PC-9 (cell line): ENCODE data around the gene FAM180B. TPM values are rescaled to one million over a fixed set of nuclear protein-coding genes. Genes with fewer than 3 reads are reported as not detected.

Experiments
- BruUV-seq: library from RNA; stranded (reverse); fragments of 400-500 nt; replicated peaks from 2 replicates; lab custom pipeline; 2021; lab: Mats Ljungman, UMichigan
- CTCF ChIA-PET: fragments of 300-600 bp; sonication (Branson Sonifier 250); formaldehyde crosslinking; loops from one replicate; lab custom pipeline; 2022; ENCODE audit warnings: antibody characterized with exemption; lab: Charles Lee
- POLR2A ChIA-PET: fragments of 300-600 bp; sonication (Branson Sonifier 250); formaldehyde crosslinking; loops from one replicate; lab custom pipeline; 2022; ENCODE audit warnings: antibody characterized with exemption; ENCODE audit not compliant: unreplicated experiment; lab: Charles Lee
- DNase-seq, 2 experiments: peaks; one replicate each; pipeline versions ENCODE4 v3.0.0 to v3.0.0-alpha.2; 2015 to 2022; ENCODE audit warnings: mixed read lengths in 1 of 2
- H2AFZ ChIP-seq: fragments of 200-600 bp; sonication (generic); 2 replicates; pipeline ENCODE4 v1.8.1; 2017; ENCODE audit warnings: antibody characterized with exemption
- H3F3A ChIP-seq: fragments of 200-600 bp; sonication (generic); 2 replicates; pipeline ENCODE4 v1.8.1; 2017; ENCODE audit warnings: antibody characterized with exemption, mild to moderate bottlenecking, low read depth; ENCODE audit not compliant: insufficient read depth
- H3K27ac ChIP-seq: fragments of 200-600 bp; sonication (generic); 2 replicates; pipeline ENCODE4 v1.6.1; 2016; ENCODE audit warnings: mixed run types
- H3K27me3 ChIP-seq: fragments of 200-600 bp; sonication (generic); 2 replicates; pipeline ENCODE4 v1.6.1; 2016; ENCODE audit warnings: low read depth, mixed run types; ENCODE audit not compliant: insufficient read depth
- H3K36me3 ChIP-seq: fragments of 200-600 bp; sonication (generic); 2 replicates; pipeline ENCODE4 v1.6.1; 2016; ENCODE audit warnings: low read depth, mixed run types
- H3K4me1 ChIP-seq: fragments of 200-600 bp; sonication (generic); replicated peaks from 2 replicates; pipeline ENCODE4 v1.6.1; 2016; ENCODE audit warnings: mixed run types; ENCODE audit not compliant: insufficient read depth
- H3K4me2 ChIP-seq: fragments of 200-600 bp; sonication (generic); 2 replicates; pipeline ENCODE4 v1.6.1; 2017; ENCODE audit warnings: mixed run types
- H3K4me3 ChIP-seq: fragments of 200-600 bp; sonication (generic); 2 replicates; pipeline ENCODE4 v1.6.1; 2016; ENCODE audit warnings: mixed run types
- H3K79me2 ChIP-seq: fragments of 200-600 bp; sonication (generic); 2 replicates; pipeline ENCODE4 v1.6.1; 2017; ENCODE audit warnings: low read depth, mixed run types
- H3K9me2 ChIP-seq: fragments of 200-600 bp; sonication (generic); 2 replicates; pipeline ENCODE4 v1.8.1; 2017; ENCODE audit warnings: mild to moderate bottlenecking; ENCODE audit not compliant: insufficient read depth
- H3K9me3 ChIP-seq: fragments of 200-600 bp; sonication (generic); 2 replicates; pipeline ENCODE4 v1.8.1; 2016; ENCODE audit warnings: low read depth; ENCODE audit not compliant: insufficient read depth
- H4K20me1 ChIP-seq: fragments of 200-600 bp; sonication (generic); 2 replicates; pipeline ENCODE4 v1.8.1; 2017; ENCODE audit not compliant: insufficient read depth
- CTCF ChIP-seq: fragments of 200-600 bp; sonication (generic); conservative IDR thresholded peaks from 2 replicates; pipeline ENCODE4 v1.6.1; 2017; ENCODE audit warnings: mixed run types, antibody characterized with exemption, mild to moderate bottlenecking, moderate library complexity
- EZH2 ChIP-seq: fragments of 200-600 bp; sonication (generic); IDR thresholded peaks from 2 replicates; pipeline ENCODE4 v1.8.0; 2017; ENCODE audit warnings: antibody characterized with exemption, low read depth
- intact Hi-C: fragments of 100-400 bp; cut with micrococcal nuclease; formaldehyde crosslinking; loops from one replicate; pipeline ENCODE4 v1.10.0; 2022; ENCODE audit not compliant: unreplicated experiment
- total RNA-seq: library from RNA; stranded (reverse); gene quantifications from 2 replicates; pipeline ENCODE4 v1.2.3, GENCODE V29; 2021

FAM180B gene
- total RNA-seq, 1 experiment from 2014 or later: not detected

GRCh38 chr11:47565340-47566148 is 20.9 kb upstream of the FAM180B start, which contains the start of gene PTPMT1:
Gene PTPMT1 (plus strand): TSS chr11:47565599. CDS start chr11:47565623, 24 bp downstream.
- TF ChIP-seq CTCF (no peak), EZH2 (no peak)
- Histone ChIP-seq H3K36me3 (peaks cover 13% of the 10 kb centered on the region; the same call in 1 of the 2 replicates), H3K27ac (peak within 1 kb of the TSS; percentile 55), H3K79me2 (peaks cover 50% of the 10 kb centered on the region), H2AFZ (peak within 1 kb of the TSS; percentile 99), H3K9me3 (no peaks in the 10 kb centered on the region), H3F3A (peaks cover 19% of the 10 kb centered on the region), H3K27me3 (no peaks in the 10 kb centered on the region), H3K4me1 (peaks cover 11% of the 10 kb centered on the region), H3K4me2 (peak within 1 kb of the TSS; percentile 93), H4K20me1 (peaks cover 7% of the 10 kb centered on the region; the same call in 1 of the 2 replicates), H3K9me2 (no peaks in the 10 kb centered on the region), H3K4me3 (peak within 1 kb of the TSS; percentile 95)
- no TSS peak for BruUV-seq
- ChIA-PET POLR2A (interaction anchor here (0.6 kb wide), 2 partner anchors 28 to 62 kb away, joined by 6 to 10 read pairs; no protein-coding TSS in a partner anchor), CTCF (no interaction called here)
- peak; percentile 70 to 79 for DNase-seq
- intact Hi-C loops: loop anchor here (5.0 kb wide), 1 partner anchor 158 kb away; the partner anchor contains the start of gene SLC39A13

- CTCF ChIA-PET: interaction anchor here (0.7 kb wide), 1 partner anchor 54 kb away, joined by 8 read pairs; no protein-coding TSS in a partner anchor
- Histone ChIP-seq H3K9me2 (no peaks in the 10 kb centered on the region), H2AFZ (peak overlapping the region; percentile 99), H3K9me3 (no peaks in the 10 kb centered on the region), H3K27me3 (no peaks in the 10 kb centered on the region), H3K27ac (peak overlapping the region; percentile 4; the same call in 1 of the 2 replicates), H3K4me1 (peaks cover 9% of the 10 kb centered on the region), H4K20me1 (peaks cover 7% of the 10 kb centered on the region; the same call in 1 of the 2 replicates), H3K36me3 (peaks cover 18% of the 10 kb centered on the region), H3K79me2 (peaks cover 52% of the 10 kb centered on the region), H3K4me2 (peak overlapping the region; percentile 93), H3F3A (peaks cover 20% of the 10 kb centered on the region), H3K4me3 (peak overlapping the region; percentile 95)
- TF ChIP-seq EZH2 (no peak), CTCF (no peak)
- BruUV-seq: TSS peak; percentile 49
- peak in 1 of 2 experiments; percentile 27 for DNase-seq
- POLR2A ChIA-PET: interaction anchor here (0.6 to 0.7 kb wide), 4 partner anchors 12 to 71 kb away, joined by 3 to 14 read pairs (median 6); no protein-coding TSS in a partner anchor
- intact Hi-C loops: loop anchor here (5.0 kb wide), 1 partner anchor 159 kb away; the partner anchor contains the start of gene SLC39A13
Observed at GRCh38 chr11:47566149-47566698, 20.3 kb upstream of the FAM180B start.

GRCh38 chr11:47569646-47570045 is 16.8 kb upstream of the FAM180B start:
- peaks cover 7% of the 10 kb centered on the region; the same call in 1 of the 2 replicates for H3F3A ChIP-seq
- peaks cover 7% of the 10 kb centered on the region; the same call in 1 of the 2 replicates for H4K20me1 ChIP-seq
- no peak overlapping the region for H3K4me3 ChIP-seq
- H3K4me2 ChIP-seq: no peak overlapping the region
- no peak for TF ChIP-seq CTCF
- TF ChIP-seq EZH2: no peak
- BruUV-seq: no TSS peak
- H2AFZ ChIP-seq: no peak overlapping the region
- no peaks in the 10 kb centered on the region for H3K9me2 ChIP-seq
- H3K36me3 ChIP-seq: peaks cover 27% of the 10 kb centered on the region
- H3K27ac ChIP-seq: no peak overlapping the region
- no peaks in the 10 kb centered on the region for H3K27me3 ChIP-seq
- intact Hi-C loops: loop anchor here (5.0 kb wide), 1 partner anchor 162 kb away; the partner anchor contains the start of gene SLC39A13
- no peak for DNase-seq
- CTCF ChIA-PET: interaction anchor here (0.6 kb wide), 1 partner anchor 220 kb away, joined by 4 read pairs; no protein-coding TSS in a partner anchor
- H3K4me1 ChIP-seq: peaks cover 9% of the 10 kb centered on the region
- no peaks in the 10 kb centered on the region for H3K9me3 ChIP-seq
- POLR2A ChIA-PET: interaction anchor here (0.9 kb wide), 1 partner anchor 140 kb away, joined by 7 read pairs; no protein-coding TSS in a partner anchor
- H3K79me2 ChIP-seq: peaks cover 52% of the 10 kb centered on the region
